HepG2 (cell line): Measurements from ENCODE around the gene MYO5B. TPM values are rescaled to one million over a fixed set of nuclear protein-coding genes. Genes with fewer than 3 reads are reported as not detected.
A peak's percentile ranks its signal among the peaks of the same experiment; 100 is the strongest.

Source experiments
- BCL6 ChIP-seq: IDR thresholded peaks from 2 replicates; pipeline ENCODE4 v1.6.1; 2016; ENCODE audit warnings: missing genetic modification reagents, missing compliant biosample characterization
- HNF1A ChIP-seq, 2 experiments: sonication (generic) in 1 of 2; formaldehyde crosslinking in 1 of 2; IDR thresholded peaks; 2 replicates each; pipeline versions ENCODE4 v1.4.0 to v1.6.1; 2016 to 2020; ENCODE audit warnings: borderline replicate concordance in 1 of 2, low read depth in 1 of 2, mild to moderate bottlenecking in 1 of 2, missing genetic modification reagents in 1 of 2
- IRX3 ChIP-seq: sonication (generic); formaldehyde crosslinking; IDR thresholded peaks from 2 replicates; pipeline ENCODE4 v1.8.1; 2023; ENCODE audit warnings: mild to moderate bottlenecking, low read depth, missing genetic modification reagents, borderline replicate concordance
- MED1 ChIP-seq: sonication (generic); formaldehyde crosslinking; IDR thresholded peaks from 2 replicates; pipeline ENCODE4 v1.4.0; 2020; ENCODE audit warnings: missing genetic modification reagents
- NFYB ChIP-seq: sonication (generic); formaldehyde crosslinking; IDR thresholded peaks from 2 replicates; pipeline ENCODE4 v1.4.0; 2020; ENCODE audit warnings: missing genetic modification reagents
- SMAD9 ChIP-seq: sonication (generic); formaldehyde crosslinking; IDR thresholded peaks from 2 replicates; pipeline ENCODE4 v1.5.1; 2020; ENCODE audit warnings: mild to moderate bottlenecking, missing genetic modification reagents
- THAP11 ChIP-seq: IDR thresholded peaks from 2 replicates; pipeline ENCODE4 v1.6.1; 2016; ENCODE audit warnings: missing biosample characterization, missing genetic modification reagents
- ZNF256 ChIP-seq: sonication (generic); formaldehyde crosslinking; conservative IDR thresholded peaks from 2 replicates; pipeline ENCODE4 v1.4.0; 2020; ENCODE audit warnings: missing genetic modification reagents
- ZUFSP ChIP-seq: sonication (generic); formaldehyde crosslinking; IDR thresholded peaks from 2 replicates; pipeline ENCODE4 v1.9.0; 2021; ENCODE audit warnings: missing genetic modification reagents, mild to moderate bottlenecking, borderline replicate concordance
- polyA plus RNA-seq, 8 experiments: library from polyadenylated mRNA; depleted of rRNA in 3 of 8; stranded (reverse) in 7 of 8; unstranded in 1 of 8; fragments of >200 nt; fragmentation: Illumina TruSeq in 4 of 8; extraction: Trizol in 4 of 8; gene quantifications; 2 replicates each; pipeline versions ENCODE4 v1.2.1 to v1.2.3, GENCODE V29; 2011 to 2016; ENCODE audit warnings: low read depth in 4 of 8, missing spikeins in 1 of 8, mixed read lengths in 1 of 8; ENCODE audit not compliant: insufficient read depth in 1 of 8
- total RNA-seq, 5 experiments: library from RNA; depleted of rRNA; stranded (reverse); fragments of >200 nt; fragmentation: Illumina TruSeq; extraction: Trizol; gene quantifications; 2 replicates each; pipeline ENCODE4 v1.2.3, GENCODE V29; 2016; ENCODE audit warnings: low read depth in 1 of 5
- TF ChIP-seq, protein P1 (sequence below): sonication (generic); formaldehyde crosslinking; IDR thresholded peaks from 2 replicates; pipeline ENCODE4 v1.4.0; 2020; ENCODE audit warnings: missing genetic modification reagents
- TF ChIP-seq, protein P2 (sequence below): sonication (generic); formaldehyde crosslinking; IDR thresholded peaks from 2 replicates; pipeline ENCODE4 v1.4.0; 2020; ENCODE audit warnings: mild to moderate bottlenecking, missing genetic modification reagents
- TF ChIP-seq, protein P3 (sequence below): sonication (generic); formaldehyde crosslinking; IDR thresholded peaks from 2 replicates; pipeline ENCODE4 v1.4.0; 2020; ENCODE audit warnings: missing genetic modification reagents
- TF ChIP-seq, protein P4 (sequence below): IDR thresholded peaks from 2 replicates; pipeline ENCODE4 v1.6.1; 2012; ENCODE audit warnings: low read depth, low read length, improper control_type of control experiment

MYO5B gene
- total and polyA plus RNA-seq, 2 of the 13 experiments (the other 11 are each of a cell fraction or from before 2014, with no cell fraction given) = 13.1 to 24.0 TPM

- TF ChIP-seq, protein P1, sequence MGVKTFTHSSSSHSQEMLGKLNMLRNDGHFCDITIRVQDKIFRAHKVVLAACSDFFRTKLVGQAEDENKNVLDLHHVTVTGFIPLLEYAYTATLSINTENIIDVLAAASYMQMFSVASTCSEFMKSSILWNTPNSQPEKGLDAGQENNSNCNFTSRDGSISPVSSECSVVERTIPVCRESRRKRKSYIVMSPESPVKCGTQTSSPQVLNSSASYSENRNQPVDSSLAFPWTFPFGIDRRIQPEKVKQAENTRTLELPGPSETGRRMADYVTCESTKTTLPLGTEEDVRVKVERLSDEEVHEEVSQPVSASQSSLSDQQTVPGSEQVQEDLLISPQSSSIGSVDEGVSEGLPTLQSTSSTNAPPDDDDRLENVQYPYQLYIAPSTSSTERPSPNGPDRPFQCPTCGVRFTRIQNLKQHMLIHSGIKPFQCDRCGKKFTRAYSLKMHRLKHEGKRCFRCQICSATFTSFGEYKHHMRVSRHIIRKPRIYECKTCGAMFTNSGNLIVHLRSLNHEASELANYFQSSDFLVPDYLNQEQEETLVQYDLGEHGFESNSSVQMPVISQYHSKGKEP (CRISPR knock-in tag) = no peak
- TF ChIP-seq, protein P2, sequence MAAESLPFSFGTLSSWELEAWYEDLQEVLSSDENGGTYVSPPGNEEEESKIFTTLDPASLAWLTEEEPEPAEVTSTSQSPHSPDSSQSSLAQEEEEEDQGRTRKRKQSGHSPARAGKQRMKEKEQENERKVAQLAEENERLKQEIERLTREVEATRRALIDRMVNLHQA (CRISPR knock-in tag) = no peak
- TF ChIP-seq ZUFSP (CRISPR knock-in tag) (no peak), ZNF256 (CRISPR knock-in tag) (no peak; the same call in 1 of the 2 replicates), BCL6 (CRISPR knock-in tag) (no peak; the same call in 1 of the 2 replicates), MED1 (CRISPR knock-in tag) (peak; percentile 54), IRX3 (CRISPR knock-in tag) (no peak), NFYB (CRISPR knock-in tag) (peak; percentile 27; the same call in 1 of the 2 replicates), SMAD9 (CRISPR knock-in tag) (no peak), HNF1A (IDR thresholded peaks at IDR 0.05; ENCODE audit: low read depth) (no peak), HNF1A (CRISPR knock-in tag; IDR thresholded peaks at IDR 0.05; ENCODE audit: borderline replicate concordance) (0 out of 2 replicates have a peak, but pooled peaks have one; percentile 16), THAP11 (CRISPR knock-in tag) (0 out of 2 replicates have a peak, but pooled peaks have one; percentile 27)
- TF ChIP-seq, protein P3, sequence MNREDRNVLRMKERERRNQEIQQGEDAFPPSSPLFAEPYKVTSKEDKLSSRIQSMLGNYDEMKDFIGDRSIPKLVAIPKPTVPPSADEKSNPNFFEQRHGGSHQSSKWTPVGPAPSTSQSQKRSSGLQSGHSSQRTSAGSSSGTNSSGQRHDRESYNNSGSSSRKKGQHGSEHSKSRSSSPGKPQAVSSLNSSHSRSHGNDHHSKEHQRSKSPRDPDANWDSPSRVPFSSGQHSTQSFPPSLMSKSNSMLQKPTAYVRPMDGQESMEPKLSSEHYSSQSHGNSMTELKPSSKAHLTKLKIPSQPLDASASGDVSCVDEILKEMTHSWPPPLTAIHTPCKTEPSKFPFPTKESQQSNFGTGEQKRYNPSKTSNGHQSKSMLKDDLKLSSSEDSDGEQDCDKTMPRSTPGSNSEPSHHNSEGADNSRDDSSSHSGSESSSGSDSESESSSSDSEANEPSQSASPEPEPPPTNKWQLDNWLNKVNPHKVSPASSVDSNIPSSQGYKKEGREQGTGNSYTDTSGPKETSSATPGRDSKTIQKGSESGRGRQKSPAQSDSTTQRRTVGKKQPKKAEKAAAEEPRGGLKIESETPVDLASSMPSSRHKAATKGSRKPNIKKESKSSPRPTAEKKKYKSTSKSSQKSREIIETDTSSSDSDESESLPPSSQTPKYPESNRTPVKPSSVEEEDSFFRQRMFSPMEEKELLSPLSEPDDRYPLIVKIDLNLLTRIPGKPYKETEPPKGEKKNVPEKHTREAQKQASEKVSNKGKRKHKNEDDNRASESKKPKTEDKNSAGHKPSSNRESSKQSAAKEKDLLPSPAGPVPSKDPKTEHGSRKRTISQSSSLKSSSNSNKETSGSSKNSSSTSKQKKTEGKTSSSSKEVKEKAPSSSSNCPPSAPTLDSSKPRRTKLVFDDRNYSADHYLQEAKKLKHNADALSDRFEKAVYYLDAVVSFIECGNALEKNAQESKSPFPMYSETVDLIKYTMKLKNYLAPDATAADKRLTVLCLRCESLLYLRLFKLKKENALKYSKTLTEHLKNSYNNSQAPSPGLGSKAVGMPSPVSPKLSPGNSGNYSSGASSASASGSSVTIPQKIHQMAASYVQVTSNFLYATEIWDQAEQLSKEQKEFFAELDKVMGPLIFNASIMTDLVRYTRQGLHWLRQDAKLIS (CRISPR knock-in tag) = peak; percentile 67; the same call in 1 of the 2 replicates
- TF ChIP-seq, protein P4, sequence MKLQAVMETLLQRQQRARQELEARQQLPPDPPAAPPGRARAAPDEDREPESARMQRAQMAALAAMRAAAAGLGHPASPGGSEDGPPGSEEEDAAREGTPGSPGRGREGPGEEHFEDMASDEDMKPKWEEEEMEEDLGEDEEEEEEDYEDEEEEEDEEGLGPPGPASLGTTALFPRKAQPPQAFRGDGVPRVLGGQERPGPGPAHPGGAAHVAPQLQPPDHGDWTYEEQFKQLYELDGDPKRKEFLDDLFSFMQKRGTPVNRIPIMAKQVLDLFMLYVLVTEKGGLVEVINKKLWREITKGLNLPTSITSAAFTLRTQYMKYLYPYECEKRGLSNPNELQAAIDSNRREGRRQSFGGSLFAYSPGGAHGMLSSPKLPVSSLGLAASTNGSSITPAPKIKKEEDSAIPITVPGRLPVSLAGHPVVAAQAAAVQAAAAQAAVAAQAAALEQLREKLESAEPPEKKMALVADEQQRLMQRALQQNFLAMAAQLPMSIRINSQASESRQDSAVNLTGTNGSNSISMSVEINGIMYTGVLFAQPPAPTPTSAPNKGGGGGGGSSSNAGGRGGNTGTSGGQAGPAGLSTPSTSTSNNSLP = no peak
Measured at GRCh38 chr18:49813319-49814146, 381.4 kb downstream of the MYO5B start, which contains the start of gene ACAA2 (continued).
